ENCODE data around the gene PCGF2.

The PCGF2 gene

GRCh38 chr17:38690386-38690785 is 57.8 kb downstream of the PCGF2 start:
- ATAC-seq = no peak
- Mint-ChIP-seq H3K4me1 (no peaks in the 10 kb centered on the region), H3K27ac (no peak overlapping the region), H3K36me3 (no peaks in the 10 kb centered on the region), H3K4me3 (no peak overlapping the region), H3K27me3 (peaks cover 10% of the 10 kb centered on the region), H3K9me3 (no peaks in the 10 kb centered on the region)

DNA sequence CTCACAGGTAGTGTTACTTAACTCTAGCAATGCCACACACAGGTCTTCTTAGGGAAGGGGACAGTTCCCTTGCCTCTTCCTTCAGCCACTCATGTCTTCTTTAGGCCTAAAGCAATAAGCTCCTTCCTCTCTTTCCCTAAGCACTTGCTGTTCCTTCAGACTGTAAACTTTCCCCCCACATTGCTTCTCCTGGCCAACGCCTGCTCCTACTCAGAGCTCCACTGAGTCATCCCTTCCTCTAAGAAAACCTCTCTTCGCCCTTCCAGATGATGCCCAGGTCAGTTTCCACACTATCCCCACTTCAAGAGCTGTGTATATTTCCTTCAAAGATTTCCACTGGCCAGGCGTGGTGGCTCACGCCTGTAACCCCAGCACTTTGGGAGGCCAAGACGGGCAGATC is 60.9 kb downstream of the PCGF2 start:
- Mint-ChIP-seq H3K27ac (no peak overlapping the region), H3K27me3 (peaks cover 14% of the 10 kb centered on the region), H3K36me3 (no peaks in the 10 kb centered on the region), H3K4me1 (no peaks in the 10 kb centered on the region), H3K9me3 (no peaks in the 10 kb centered on the region), H3K4me3 (no peak overlapping the region)
- ATAC-seq = no peak

DNA sequence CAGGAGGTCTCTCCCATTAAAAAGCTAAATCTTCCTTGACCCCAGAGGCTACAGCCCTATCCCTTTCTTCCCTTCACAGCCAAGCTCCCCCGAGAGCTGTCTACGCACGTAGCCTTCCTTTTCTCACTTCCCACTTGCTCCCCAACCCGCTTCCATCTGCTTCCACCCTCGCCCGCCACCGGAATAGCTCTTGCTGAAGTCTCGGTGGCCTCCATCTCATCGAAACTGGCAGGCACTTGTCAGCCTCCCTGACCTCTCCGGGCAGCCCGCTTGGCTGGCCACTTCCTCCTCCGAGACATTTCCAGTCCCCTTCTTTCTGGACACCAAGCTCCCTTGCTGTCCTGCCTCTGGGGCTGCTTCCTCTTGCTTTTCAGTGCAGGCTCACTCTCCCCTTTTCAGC is 62.6 kb downstream of the PCGF2 start:
- no peak for ATAC-seq
- no peaks in the 10 kb centered on the region for H3K36me3 Mint-ChIP-seq
- H3K9me3 Mint-ChIP-seq = no peaks in the 10 kb centered on the region
- H3K27ac Mint-ChIP-seq = no peak overlapping the region
- H3K27me3 Mint-ChIP-seq = peaks cover 14% of the 10 kb centered on the region
- no peak overlapping the region for H3K4me3 Mint-ChIP-seq
- no peaks in the 10 kb centered on the region for H3K4me1 Mint-ChIP-seq
